ENCODE results near the gene PLEK.

PLEK gene

GRCh38 chr2:68365087-68365486 is at the start of gene PLEK:
PLEK (plus strand) TSS chr2:68365282; CDS start chr2:68365352, 70 bp downstream.
- no peaks in the 10 kb centered on the region for H3K36me3 ChIP-seq (ENCODE audit: insufficient read depth, low read length)
- no peaks in the 10 kb centered on the region for H3K9me3 ChIP-seq (ENCODE audit: low read length)
- H3K4me3 ChIP-seq (ENCODE audit: low read length), result no peak within 1 kb of the TSS
- no peaks in the 10 kb centered on the region for H3K27me3 ChIP-seq (ENCODE audit: insufficient read depth, low read length)
- H2AFZ ChIP-seq (ENCODE audit: low read depth, low read length), result no peak within 1 kb of the TSS
- peaks cover 18% of the 10 kb centered on the region for H3K4me1 ChIP-seq (ENCODE audit: insufficient read depth, low read length)

- peaks cover 2% of the 10 kb centered on the region for H3K9me3 ChIP-seq (ENCODE audit: low read length)
- no peaks in the 10 kb centered on the region for H3K27me3 ChIP-seq (ENCODE audit: insufficient read depth, low read length)
- no peak overlapping the region for H2AFZ ChIP-seq (ENCODE audit: low read depth, low read length)
- H3K36me3 ChIP-seq (ENCODE audit: insufficient read depth, low read length), result peaks cover 18% of the 10 kb centered on the region
- H3K4me1 ChIP-seq (ENCODE audit: insufficient read depth, low read length), result peaks cover 15% of the 10 kb centered on the region
- H3K4me3 ChIP-seq (ENCODE audit: low read length), result no peak overlapping the region
These were observed 49.0 kb upstream of the PLEK start for GRCh38 chr2:68316111-68316510.

GRCh38 chr2:68317971-68318913 is 46.8 kb upstream of the PLEK start:
- H3K27me3 ChIP-seq (ENCODE audit: insufficient read depth, low read length), result no peaks in the 10 kb centered on the region
- peaks cover 2% of the 10 kb centered on the region for H3K9me3 ChIP-seq (ENCODE audit: low read length)
- peaks cover 15% of the 10 kb centered on the region for H3K4me1 ChIP-seq (ENCODE audit: insufficient read depth, low read length)
- peaks cover 15% of the 10 kb centered on the region for H3K36me3 ChIP-seq (ENCODE audit: insufficient read depth, low read length)
- peak overlapping the region; percentile 80 for H2AFZ ChIP-seq (ENCODE audit: low read depth, low read length)
- peak overlapping the region; percentile 58 for H3K4me3 ChIP-seq (ENCODE audit: low read length)

GRCh38 chr2:68318914-68319397 is 46.1 kb upstream of the PLEK start:
- Histone ChIP-seq H3K9me3 (ENCODE audit: low read length) (peaks cover 2% of the 10 kb centered on the region), H3K36me3 (ENCODE audit: insufficient read depth, low read length) (peaks cover 15% of the 10 kb centered on the region), H2AFZ (ENCODE audit: low read depth, low read length) (peak overlapping the region; percentile 80), H3K4me1 (ENCODE audit: insufficient read depth, low read length) (peaks cover 15% of the 10 kb centered on the region), H3K4me3 (ENCODE audit: low read length) (peak overlapping the region; percentile 58), H3K27me3 (ENCODE audit: insufficient read depth, low read length) (no peaks in the 10 kb centered on the region)

- Histone ChIP-seq H3K36me3 (ENCODE audit: insufficient read depth, low read length) (peaks cover 13% of the 10 kb centered on the region), H3K4me3 (ENCODE audit: low read length) (peak within 1 kb of the TSS; percentile 58), H3K27me3 (ENCODE audit: insufficient read depth, low read length) (no peaks in the 10 kb centered on the region), H3K9me3 (ENCODE audit: low read length) (peaks cover 2% of the 10 kb centered on the region), H2AFZ (ENCODE audit: low read depth, low read length) (peak within 1 kb of the TSS; percentile 80), H3K4me1 (ENCODE audit: insufficient read depth, low read length) (peaks cover 15% of the 10 kb centered on the region)
These were observed 45.5 kb upstream of the PLEK start, which contains the start of gene CNRIP1 for GRCh38 chr2:68319398-68320117. CNRIP1 (minus strand) TSS chr2:68319949; CDS start chr2:68319400, 549 bp downstream.

- peak overlapping the region; percentile 58 for H3K4me3 ChIP-seq (ENCODE audit: low read length)
These were observed 44.9 kb upstream of the PLEK start for GRCh38 chr2:68320118-68320641.

GRCh38 chr2:68325056-68325455 is 40.0 kb upstream of the PLEK start:
- H3K4me1 ChIP-seq (ENCODE audit: insufficient read depth, low read length), result peaks cover 4% of the 10 kb centered on the region
- H3K9me3 ChIP-seq (ENCODE audit: low read length), result no peaks in the 10 kb centered on the region
- no peak overlapping the region for H2AFZ ChIP-seq (ENCODE audit: low read depth, low read length)
- H3K36me3 ChIP-seq (ENCODE audit: insufficient read depth, low read length), result no peaks in the 10 kb centered on the region
- H3K4me3 ChIP-seq (ENCODE audit: low read length), result no peak overlapping the region
- no peaks in the 10 kb centered on the region for H3K27me3 ChIP-seq (ENCODE audit: insufficient read depth, low read length)

More at GRCh38 chr2:68320118-68320641, 44.9 kb upstream of the PLEK start:
- Histone ChIP-seq H3K9me3 (ENCODE audit: low read length) (peaks cover 2% of the 10 kb centered on the region), H2AFZ (ENCODE audit: low read depth, low read length) (peak overlapping the region; percentile 80), H3K4me1 (ENCODE audit: insufficient read depth, low read length) (peaks cover 15% of the 10 kb centered on the region), H3K27me3 (ENCODE audit: insufficient read depth, low read length) (no peaks in the 10 kb centered on the region), H3K36me3 (ENCODE audit: insufficient read depth, low read length) (peaks cover 10% of the 10 kb centered on the region)

- H3K4me3 ChIP-seq (ENCODE audit: low read length), result no peak overlapping the region
- no peaks in the 10 kb centered on the region for H3K27me3 ChIP-seq (ENCODE audit: insufficient read depth, low read length)
- H3K9me3 ChIP-seq (ENCODE audit: low read length), result no peaks in the 10 kb centered on the region
- H3K36me3 ChIP-seq (ENCODE audit: insufficient read depth, low read length), result no peaks in the 10 kb centered on the region
- no peak overlapping the region for H2AFZ ChIP-seq (ENCODE audit: low read depth, low read length)
- H3K4me1 ChIP-seq (ENCODE audit: insufficient read depth, low read length), result peaks cover 5% of the 10 kb centered on the region
These were observed 36.2 kb upstream of the PLEK start for GRCh38 chr2:68328901-68329300.

- Histone ChIP-seq H3K27me3 (ENCODE audit: insufficient read depth, low read length) (no peaks in the 10 kb centered on the region), H2AFZ (ENCODE audit: low read depth, low read length) (no peak overlapping the region), H3K9me3 (ENCODE audit: low read length) (no peaks in the 10 kb centered on the region), H3K4me3 (ENCODE audit: low read length) (no peak overlapping the region), H3K4me1 (ENCODE audit: insufficient read depth, low read length) (peaks cover 5% of the 10 kb centered on the region), H3K36me3 (ENCODE audit: insufficient read depth, low read length) (no peaks in the 10 kb centered on the region)
These were observed 34.4 kb upstream of the PLEK start for GRCh38 chr2:68330691-68331090.

- H3K4me3 ChIP-seq (ENCODE audit: low read length), result no peak overlapping the region
- peaks cover 5% of the 10 kb centered on the region for H3K4me1 ChIP-seq (ENCODE audit: insufficient read depth, low read length)
- H3K9me3 ChIP-seq (ENCODE audit: low read length), result peaks cover 1% of the 10 kb centered on the region
These were observed 32.1 kb upstream of the PLEK start for GRCh38 chr2:68333009-68333408.

GRCh38 chr2:68333931-68334330 is 31.2 kb upstream of the PLEK start:
- no peak overlapping the region for H2AFZ ChIP-seq (ENCODE audit: low read depth, low read length)
- H3K4me3 ChIP-seq (ENCODE audit: low read length), result no peak overlapping the region
- H3K9me3 ChIP-seq (ENCODE audit: low read length), result peaks cover 1% of the 10 kb centered on the region
- H3K36me3 ChIP-seq (ENCODE audit: insufficient read depth, low read length), result no peaks in the 10 kb centered on the region
- H3K27me3 ChIP-seq (ENCODE audit: insufficient read depth, low read length), result no peaks in the 10 kb centered on the region
- H3K4me1 ChIP-seq (ENCODE audit: insufficient read depth, low read length), result peaks cover 5% of the 10 kb centered on the region

More at GRCh38 chr2:68333009-68333408, 32.1 kb upstream of the PLEK start:
- H3K27me3 ChIP-seq (ENCODE audit: insufficient read depth, low read length), result no peaks in the 10 kb centered on the region
- no peak overlapping the region for H2AFZ ChIP-seq (ENCODE audit: low read depth, low read length)
- no peaks in the 10 kb centered on the region for H3K36me3 ChIP-seq (ENCODE audit: insufficient read depth, low read length)

GRCh38 chr2:68336192-68336591 is 28.9 kb upstream of the PLEK start:
- Histone ChIP-seq H3K9me3 (ENCODE audit: low read length) (peaks cover 1% of the 10 kb centered on the region), H3K27me3 (ENCODE audit: insufficient read depth, low read length) (no peaks in the 10 kb centered on the region), H3K36me3 (ENCODE audit: insufficient read depth, low read length) (no peaks in the 10 kb centered on the region), H2AFZ (ENCODE audit: low read depth, low read length) (no peak overlapping the region), H3K4me1 (ENCODE audit: insufficient read depth, low read length) (peaks cover 9% of the 10 kb centered on the region), H3K4me3 (ENCODE audit: low read length) (no peak overlapping the region)

Measured in neuron (in vitro differentiated cells).